ENCODE measurements around the gene RAD21L1. TPM values are rescaled to one million over a fixed set of nuclear protein-coding genes. Genes with fewer than 3 reads are reported as not detected.

The RAD21L1 gene
- 0.98 and 1.4 TPM in 2 replicates for total RNA-seq (2014; rRNA removed; shearing (Covaris generic))

DNA sequence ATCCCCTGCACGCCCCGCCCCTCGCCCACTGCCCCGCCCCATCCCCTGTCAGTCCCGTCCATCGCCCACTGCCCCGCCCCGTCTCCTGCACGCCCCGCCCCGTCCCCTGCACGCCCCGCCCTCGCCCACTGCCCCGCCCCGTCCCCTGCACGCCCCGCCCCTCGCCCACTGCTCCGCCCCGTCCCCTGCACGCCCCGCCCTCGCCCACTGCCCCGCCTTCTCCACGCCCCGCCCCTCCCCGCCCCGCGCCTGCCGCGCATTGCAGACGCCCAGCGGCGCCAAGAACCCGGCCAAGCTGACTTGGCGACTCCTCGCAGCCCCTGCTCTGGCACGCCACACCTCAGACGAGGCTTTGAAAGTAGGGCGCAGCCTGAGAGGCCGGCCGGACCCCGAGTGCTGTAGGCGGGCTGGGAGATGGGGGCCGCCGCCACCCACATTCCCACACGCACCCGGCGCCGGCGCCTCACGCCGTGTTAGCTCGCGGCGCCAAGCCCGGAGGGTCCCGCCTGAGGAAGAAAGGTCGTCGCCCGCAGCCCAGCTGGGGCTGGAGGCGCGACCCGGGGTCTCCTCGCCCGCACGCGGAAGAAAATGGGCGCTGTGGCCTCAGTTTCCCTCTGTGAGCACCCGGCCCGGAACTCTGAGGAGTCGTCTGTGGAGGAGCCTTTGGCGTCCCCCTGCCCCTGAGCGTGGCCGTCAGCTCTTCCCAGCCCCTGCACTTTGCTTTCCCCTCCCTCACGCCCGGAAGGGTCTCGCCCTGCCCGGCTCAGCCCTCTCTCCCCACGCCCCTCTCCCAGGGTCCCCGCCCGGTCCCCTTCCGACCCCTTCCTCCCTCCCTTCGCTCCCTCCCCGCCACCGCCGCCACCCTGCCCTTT, at the start of gene RAD21L1:
Gene RAD21L1, plus strand, starts transcription at position 262 of the 872 bp plus-strand sequence. CDS start 2,410 bp downstream, outside the sequence.
- DNase-seq (ENCODE audit: low read depth): peak; percentile 70

GRCh38 chr20:1177680-1178079, 48.2 kb upstream of the RAD21L1 start:
- DNase-seq (ENCODE audit: low read depth): no peak

GRCh38 chr20:1178103-1178502, 47.7 kb upstream of the RAD21L1 start:
- no peak for DNase-seq (ENCODE audit: low read depth)

GRCh38 chr20:1178623-1179022, 47.2 kb upstream of the RAD21L1 start:
- no peak for DNase-seq (ENCODE audit: low read depth)

- DNase-seq (ENCODE audit: low read depth): no peak
Measured at GRCh38 chr20:1180949-1181348, 44.9 kb upstream of the RAD21L1 start.

DNA sequence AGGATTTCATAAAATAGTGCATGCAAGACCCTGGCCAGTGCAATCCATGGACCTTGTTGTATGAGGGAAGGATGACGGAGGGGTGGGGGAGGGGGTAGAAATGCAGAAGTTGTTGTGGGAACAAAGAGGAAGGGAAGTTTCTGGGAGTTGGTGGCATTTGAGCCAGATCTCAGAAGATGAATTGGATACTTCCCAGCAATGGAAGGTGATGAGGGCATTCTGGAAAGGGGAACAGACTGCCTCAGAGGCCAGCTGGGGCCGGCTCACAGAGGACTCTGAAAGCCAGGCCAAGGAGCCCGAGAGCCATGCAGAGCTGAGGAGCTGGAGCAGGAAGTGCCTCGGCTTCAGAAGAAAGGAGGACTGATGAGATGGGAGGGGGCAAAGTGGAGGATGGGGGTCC, 43.7 kb upstream of the RAD21L1 start:
- no peak for DNase-seq (ENCODE audit: low read depth)

DNA sequence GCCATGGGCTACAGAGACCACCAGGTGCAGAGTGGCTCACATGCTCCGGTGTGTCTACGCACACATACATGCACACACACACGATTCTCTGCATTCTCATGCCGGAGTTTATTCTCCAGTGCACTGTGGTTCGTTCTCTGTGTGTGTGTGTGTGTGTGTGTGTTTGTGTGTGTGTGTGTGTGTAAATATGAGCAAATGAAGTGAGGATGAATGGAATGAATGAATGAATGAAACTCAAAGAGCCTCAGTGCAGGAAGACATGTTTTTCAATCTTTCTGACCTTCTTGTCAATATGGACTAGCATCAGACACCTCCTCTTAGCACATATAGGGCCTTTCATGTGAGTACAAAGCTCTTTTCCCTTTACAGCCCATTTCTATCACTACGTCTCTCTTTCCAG, 42.7 kb upstream of the RAD21L1 start:
- no peak for DNase-seq (ENCODE audit: low read depth)

- no peak for DNase-seq (ENCODE audit: low read depth)
Measured at GRCh38 chr20:1184260-1184637, 41.6 kb upstream of the RAD21L1 start.

DNA sequence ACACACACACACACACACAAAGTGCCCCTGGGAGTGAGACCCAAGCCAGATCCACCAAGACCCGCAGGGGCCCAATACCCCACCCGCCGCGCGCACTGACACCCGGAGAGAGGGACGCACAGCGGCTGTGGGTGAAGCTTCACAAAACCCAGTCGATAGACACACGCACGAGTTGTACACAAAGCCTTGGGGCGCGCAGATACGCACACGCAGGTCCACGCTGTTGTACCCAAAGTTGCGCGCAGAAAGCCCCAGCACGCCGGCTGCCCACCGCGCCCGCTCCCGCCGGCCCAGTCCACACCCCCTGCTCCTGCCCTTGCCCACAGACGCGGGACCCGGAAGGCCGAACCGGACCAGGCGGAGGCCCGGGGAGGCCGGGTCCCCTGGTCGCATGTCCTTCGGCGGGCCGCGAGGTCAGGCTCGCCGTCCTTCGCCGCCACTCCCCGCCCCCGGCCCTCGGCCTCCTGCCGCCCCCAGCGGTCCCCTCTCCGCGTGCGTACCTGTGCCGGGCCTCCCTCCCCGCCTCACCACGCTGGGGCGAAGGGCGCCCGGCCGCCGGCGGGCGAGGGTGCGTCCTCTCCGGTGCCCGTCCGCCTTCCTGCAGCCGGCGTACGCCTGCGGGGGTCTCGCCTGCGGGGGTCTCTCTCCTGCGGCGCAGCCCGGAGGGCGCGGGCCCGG, 41.1 kb upstream of the RAD21L1 start, which contains the start of gene TMEM74B:
Gene TMEM74B, minus strand, starts transcription at position 344 of the 678 bp plus-strand sequence. CDS start 1,180 bp downstream, outside the sequence.
- DNase-seq (ENCODE audit: low read depth): no peak

GRCh38 chr20:1185316-1185741, 40.5 kb upstream of the RAD21L1 start:
- DNase-seq (ENCODE audit: low read depth): no peak

GRCh38 chr20:1185790-1186334, 40.0 kb upstream of the RAD21L1 start:
- DNase-seq (ENCODE audit: low read depth): peak; percentile 40

- DNase-seq (ENCODE audit: low read depth): no peak
Measured at GRCh38 chr20:1186367-1186991, 39.4 kb upstream of the RAD21L1 start.

- DNase-seq (ENCODE audit: low read depth): no peak
Measured at GRCh38 chr20:1187605-1188171, 38.2 kb upstream of the RAD21L1 start.

GRCh38 chr20:1188347-1188746, 37.5 kb upstream of the RAD21L1 start:
- no peak for DNase-seq (ENCODE audit: low read depth)

DNA sequence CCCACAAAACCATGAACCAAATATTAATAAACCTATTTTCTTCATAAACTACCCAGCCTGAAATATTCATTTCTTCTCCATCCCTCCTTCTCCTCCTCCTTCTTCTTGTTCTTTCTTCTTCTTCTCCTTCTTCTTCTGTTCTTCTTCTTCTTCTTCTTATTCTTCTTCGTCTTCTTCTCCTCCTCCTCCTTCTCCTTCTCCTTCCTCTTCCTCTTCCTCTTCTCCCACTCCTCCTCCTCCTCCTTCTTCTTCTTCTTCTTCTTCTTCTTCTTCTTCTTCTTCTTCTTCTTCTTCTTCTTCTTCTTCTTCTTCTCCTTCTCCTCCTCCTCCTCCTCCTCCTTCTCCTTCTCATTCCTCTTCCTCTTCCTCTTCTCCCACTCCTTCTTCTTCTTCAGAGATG, 36.0 kb upstream of the RAD21L1 start:
- no peak for DNase-seq (ENCODE audit: low read depth)

DNA sequence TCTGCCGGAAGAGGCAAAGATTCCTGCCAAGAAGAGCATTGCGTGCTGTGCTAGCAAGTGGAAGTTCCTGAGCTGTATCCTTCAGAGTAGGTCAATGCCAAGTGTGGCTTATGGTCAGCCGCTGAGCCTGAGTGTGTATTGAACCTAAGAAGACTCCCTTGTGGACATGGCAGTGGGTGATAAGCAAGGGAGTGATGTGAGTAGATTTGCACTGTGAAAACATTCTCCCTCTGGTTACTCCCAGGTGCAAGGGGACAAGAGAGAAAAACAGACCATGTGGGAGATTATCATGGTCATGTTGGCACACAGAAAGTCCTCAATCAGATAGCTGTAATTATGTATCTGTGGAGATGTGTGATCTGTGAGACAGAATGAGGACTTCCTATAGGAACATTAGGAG, 35.0 kb upstream of the RAD21L1 start:
- no peak for DNase-seq (ENCODE audit: low read depth)

- no peak for DNase-seq (ENCODE audit: low read depth)
Measured at GRCh38 chr20:1191299-1191698, 34.5 kb upstream of the RAD21L1 start.

DNA sequence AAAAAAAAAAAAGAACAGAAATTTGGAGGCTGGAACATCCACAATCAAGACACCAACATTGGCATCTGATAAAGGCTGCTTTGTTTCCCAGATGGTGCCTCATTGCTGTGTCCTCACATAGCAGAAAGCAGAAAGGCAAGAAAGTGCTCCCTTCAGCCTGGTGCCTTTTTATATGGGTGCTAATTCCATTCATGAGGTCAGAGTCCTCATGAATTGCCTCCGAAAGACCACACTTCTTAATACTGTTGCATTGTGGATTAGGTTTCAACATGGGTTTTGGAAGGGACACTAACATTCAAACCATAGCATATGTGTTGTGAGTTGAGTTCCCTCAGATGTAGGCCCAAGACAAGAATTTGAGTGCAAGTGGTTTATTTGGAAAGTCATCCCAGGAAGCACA, 30.6 kb upstream of the RAD21L1 start:
- DNase-seq (ENCODE audit: low read depth): no peak

DNA sequence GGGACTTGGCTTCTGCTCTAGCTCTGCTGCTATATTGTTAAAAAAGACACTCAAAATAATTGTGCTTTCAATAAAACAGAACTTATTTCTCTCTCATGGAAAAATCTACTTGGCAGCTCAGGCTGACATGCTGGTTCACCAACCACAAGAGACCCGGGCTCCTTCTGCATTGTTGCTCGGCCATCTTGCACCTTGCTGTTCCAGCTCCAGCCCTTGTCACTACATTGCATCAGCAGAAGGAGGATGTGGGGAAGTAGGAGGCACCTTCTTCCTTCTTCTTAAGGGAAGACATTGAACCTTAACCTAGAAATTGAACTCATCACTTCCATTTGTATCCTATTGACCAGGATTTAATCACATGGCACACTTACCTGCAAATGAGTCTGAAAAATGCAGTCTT, 29.2 kb upstream of the RAD21L1 start:
- no peak for DNase-seq (ENCODE audit: low read depth)

DNA sequence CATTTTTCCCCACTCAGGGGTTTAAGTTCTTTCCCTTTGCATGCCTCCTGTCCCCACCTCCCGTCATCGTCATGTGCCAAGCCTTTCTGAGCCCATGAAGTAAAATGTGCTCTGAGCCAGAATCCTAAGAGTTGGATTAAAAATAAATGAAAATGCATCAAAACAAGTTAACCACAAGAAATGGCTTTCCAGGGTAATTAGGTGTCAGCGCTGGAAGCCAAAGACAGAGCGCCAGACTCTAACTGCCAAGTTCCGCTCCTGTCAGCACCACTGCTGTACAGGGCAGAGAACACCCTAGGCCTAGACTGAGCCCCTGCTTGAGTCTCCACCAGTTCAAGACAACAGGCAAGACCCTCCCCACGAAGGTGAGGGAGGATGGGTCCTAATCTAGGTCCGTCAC, 28.0 kb upstream of the RAD21L1 start:
- no peak for DNase-seq (ENCODE audit: low read depth)

- no peak for DNase-seq (ENCODE audit: low read depth)
Measured at GRCh38 chr20:1198751-1199150, 27.1 kb upstream of the RAD21L1 start.
